SK-N-SH treated with all-trans-retinoic acid at 6 μM for 48 hours (cell line): Measurements from ENCODE around the gene NCBP3.

Source experiments
- ATAC-seq: fragments of 200-7000 bp; cut with Tn5 transposase; 3 replicates; pipeline ENCODE4 v1.9.1; 2020; ENCODE audit warnings: mild to moderate bottlenecking, moderate library complexity
- ARNTL ChIP-seq: fragments of 450-650 bp; formaldehyde crosslinking; IDR thresholded peaks from 2 replicates; pipeline ENCODE4 v1.5.0; 2020; ENCODE audit warnings: low read depth, mild to moderate bottlenecking, moderate library complexity, borderline replicate concordance
- BACH2 ChIP-seq: fragments of 250-450 bp; sonication (Bioruptor Pico); IDR thresholded peaks from 2 replicates; pipeline ENCODE4 v1.9.0; 2021; ENCODE audit warnings: mild to moderate bottlenecking, borderline replicate concordance
- CSDC2 ChIP-seq: fragments of 250-450 bp; sonication (Bioruptor Pico); IDR thresholded peaks from 2 replicates; pipeline ENCODE4 v1.5.0; 2020; ENCODE audit warnings: mild to moderate bottlenecking, moderate library complexity
- CSRNP3 ChIP-seq: fragments of 250-450 bp; sonication (Bioruptor Pico); IDR thresholded peaks from 2 replicates; pipeline ENCODE4 v1.5.1; 2021; ENCODE audit warnings: mild to moderate bottlenecking, moderate library complexity
- GLIS3 ChIP-seq: fragments of 250-450 bp; sonication (Bioruptor Pico); IDR thresholded peaks from 2 replicates; pipeline ENCODE4 v1.5.0; 2020; ENCODE audit warnings: mild to moderate bottlenecking, moderate library complexity
- ISL1 ChIP-seq: fragments of 250-450 bp; sonication (Bioruptor Pico); IDR thresholded peaks from 2 replicates; pipeline ENCODE4 v2.1.2; 2022; ENCODE audit warnings: mild to moderate bottlenecking, moderate library complexity
- POU6F1 ChIP-seq: fragments of 250-450 bp; sonication (Bioruptor Pico); IDR thresholded peaks from 2 replicates; pipeline ENCODE4 v1.8.0; 2021; ENCODE audit warnings: low read depth, mild to moderate bottlenecking, moderate library complexity, borderline replicate concordance
- PPARA ChIP-seq: fragments of 250-450 bp; sonication (Bioruptor Pico); IDR thresholded peaks from 2 replicates; pipeline ENCODE4 v1.5.0; 2020; ENCODE audit warnings: mild to moderate bottlenecking, borderline replicate concordance
- SNAI2 ChIP-seq: fragments of 250-450 bp; sonication (Bioruptor Pico); IDR thresholded peaks from 2 replicates; pipeline ENCODE4 v1.5.0; 2020; ENCODE audit warnings: mild to moderate bottlenecking, moderate library complexity
- TOX ChIP-seq: fragments of 250-450 bp; sonication (Bioruptor Pico); IDR thresholded peaks from 2 replicates; pipeline ENCODE4 v1.8.0; 2021; ENCODE audit warnings: mild to moderate bottlenecking, moderate library complexity, borderline replicate concordance
- TSHZ2 ChIP-seq: fragments of 250-450 bp; sonication (Bioruptor Pico); IDR thresholded peaks from 2 replicates; pipeline ENCODE4 v1.5.0; 2020; ENCODE audit warnings: mild to moderate bottlenecking, moderate library complexity
- ZC3H10 ChIP-seq: fragments of 250-450 bp; sonication (Bioruptor Pico); IDR thresholded peaks from 2 replicates; pipeline ENCODE4 v1.5.1; 2021; ENCODE audit warnings: mild to moderate bottlenecking, moderate library complexity
- ZFP3 ChIP-seq: fragments of 250-450 bp; sonication (Bioruptor Pico); IDR thresholded peaks from 2 replicates; pipeline ENCODE4 v1.5.0; 2020; ENCODE audit warnings: mild to moderate bottlenecking, moderate library complexity
- ZFP30 ChIP-seq: fragments of 450-650 bp; formaldehyde crosslinking; IDR thresholded peaks from 2 replicates; pipeline ENCODE4 v1.5.0; 2022; ENCODE audit warnings: mild to moderate bottlenecking, moderate library complexity
- ZNF565 ChIP-seq: fragments of 450-650 bp; formaldehyde crosslinking; conservative IDR thresholded peaks from 2 replicates; pipeline ENCODE4 v1.5.0; 2020; ENCODE audit warnings: low read depth, mild to moderate bottlenecking, moderate library complexity
- ZNF70 ChIP-seq: fragments of 450-650 bp; formaldehyde crosslinking; IDR thresholded peaks from 2 replicates; pipeline ENCODE4 v1.5.0; 2020; ENCODE audit warnings: mild to moderate bottlenecking, moderate library complexity
- ZNF8 ChIP-seq: fragments of 450-650 bp; formaldehyde crosslinking; IDR thresholded peaks from 2 replicates; pipeline ENCODE4 v1.5.0; 2020; ENCODE audit warnings: mild to moderate bottlenecking, moderate library complexity
- TF ChIP-seq, protein P1 (sequence below): fragments of 250-450 bp; sonication (Bioruptor Pico); IDR thresholded peaks from 2 replicates; pipeline ENCODE4 v1.8.0; 2020; ENCODE audit warnings: mild to moderate bottlenecking, moderate library complexity, borderline replicate concordance
- TF ChIP-seq, protein P2 (sequence below): fragments of 250-450 bp; sonication (Bioruptor Pico); IDR thresholded peaks from 2 replicates; pipeline ENCODE4 v1.5.1; 2020; ENCODE audit warnings: low read depth, mild to moderate bottlenecking, moderate library complexity

NCBP3 gene

DNA sequence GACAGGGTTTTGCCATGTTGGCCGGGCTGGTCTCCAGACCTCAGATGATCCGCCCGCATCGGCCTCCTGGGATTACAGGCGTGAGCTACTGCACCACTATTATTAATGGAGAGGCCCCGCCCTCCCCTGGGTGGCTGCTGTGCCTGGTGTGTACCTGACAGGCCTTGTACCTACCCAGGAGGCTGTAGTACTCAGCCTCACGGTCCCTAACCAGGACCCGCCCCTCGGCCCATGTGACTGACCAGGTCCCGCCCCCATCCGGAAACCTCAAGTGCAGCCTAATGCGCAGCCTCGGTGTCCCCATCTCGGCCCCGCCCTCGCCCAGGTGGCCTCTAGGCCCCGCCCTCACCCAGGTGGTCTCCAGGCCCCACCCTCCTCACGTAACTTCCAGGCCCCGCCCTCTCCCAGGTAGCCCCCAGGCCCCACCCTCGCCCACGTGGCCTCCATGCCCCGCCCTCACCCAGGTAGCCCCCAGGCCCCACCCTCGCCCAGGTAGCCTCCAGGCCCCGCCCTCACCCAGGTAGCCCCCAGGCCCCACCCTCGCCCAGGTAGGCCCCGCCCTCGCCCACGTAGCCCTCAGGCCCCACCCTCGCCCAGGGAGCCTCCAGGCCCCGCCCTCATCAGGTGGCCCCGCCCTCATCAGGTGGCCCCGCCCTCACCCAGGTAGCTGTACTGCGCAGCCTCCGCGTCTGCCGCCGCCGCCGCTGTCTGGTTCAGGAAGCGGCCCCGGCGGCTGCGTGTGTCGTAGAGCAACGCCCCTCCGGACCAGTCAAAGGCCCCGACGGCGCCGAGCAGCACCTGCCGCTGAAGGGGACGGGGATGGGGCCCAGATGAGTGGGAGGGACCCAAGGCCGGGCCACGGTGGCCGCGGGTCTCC is 91.3 kb downstream of the NCBP3 start:
- peak; percentile 17; the same call in 2 of the 3 replicates for ATAC-seq
- TF ChIP-seq ZNF565 (CRISPR knock-in tag) (no peak), TOX (no peak), ISL1 (CRISPR knock-in tag) (no peak), ZFP30 (CRISPR knock-in tag) (no peak), BACH2 (CRISPR knock-in tag) (no peak), SNAI2 (CRISPR knock-in tag) (no peak), ZNF8 (CRISPR knock-in tag) (no peak), ZFP3 (no peak), GLIS3 (CRISPR knock-in tag) (no peak), CSRNP3 (no peak), ZC3H10 (CRISPR knock-in tag) (no peak), ZNF70 (CRISPR knock-in tag) (no peak), CSDC2 (CRISPR knock-in tag) (no peak), POU6F1 (no peak), PPARA (no peak), ARNTL (CRISPR knock-in tag) (no peak)
- TF ChIP-seq, protein P1, sequence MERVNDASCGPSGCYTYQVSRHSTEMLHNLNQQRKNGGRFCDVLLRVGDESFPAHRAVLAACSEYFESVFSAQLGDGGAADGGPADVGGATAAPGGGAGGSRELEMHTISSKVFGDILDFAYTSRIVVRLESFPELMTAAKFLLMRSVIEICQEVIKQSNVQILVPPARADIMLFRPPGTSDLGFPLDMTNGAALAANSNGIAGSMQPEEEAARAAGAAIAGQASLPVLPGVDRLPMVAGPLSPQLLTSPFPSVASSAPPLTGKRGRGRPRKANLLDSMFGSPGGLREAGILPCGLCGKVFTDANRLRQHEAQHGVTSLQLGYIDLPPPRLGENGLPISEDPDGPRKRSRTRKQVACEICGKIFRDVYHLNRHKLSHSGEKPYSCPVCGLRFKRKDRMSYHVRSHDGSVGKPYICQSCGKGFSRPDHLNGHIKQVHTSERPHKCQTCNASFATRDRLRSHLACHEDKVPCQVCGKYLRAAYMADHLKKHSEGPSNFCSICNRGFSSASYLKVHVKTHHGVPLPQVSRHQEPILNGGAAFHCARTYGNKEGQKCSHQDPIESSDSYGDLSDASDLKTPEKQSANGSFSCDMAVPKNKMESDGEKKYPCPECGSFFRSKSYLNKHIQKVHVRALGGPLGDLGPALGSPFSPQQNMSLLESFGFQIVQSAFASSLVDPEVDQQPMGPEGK (CRISPR knock-in tag) = no peak

DNA sequence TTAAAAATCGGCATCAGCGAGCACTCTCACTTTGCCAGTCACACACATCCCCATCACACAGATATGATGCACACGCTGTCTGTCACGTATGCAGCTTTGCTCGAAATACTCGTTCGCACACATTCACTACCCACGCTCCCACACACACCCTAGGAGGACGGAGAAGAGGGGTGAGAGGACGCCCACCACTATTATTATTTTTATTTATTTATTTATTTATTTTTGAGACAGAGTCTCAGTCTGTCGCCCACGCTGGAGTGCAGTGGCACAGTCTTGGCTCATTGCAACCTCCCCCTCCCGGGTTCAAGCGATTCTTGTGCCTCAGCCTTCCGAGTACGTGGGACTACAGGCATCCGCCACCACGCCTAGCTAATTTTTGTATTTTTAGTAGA is 92.0 kb downstream of the NCBP3 start:
- ATAC-seq = no peak

DNA sequence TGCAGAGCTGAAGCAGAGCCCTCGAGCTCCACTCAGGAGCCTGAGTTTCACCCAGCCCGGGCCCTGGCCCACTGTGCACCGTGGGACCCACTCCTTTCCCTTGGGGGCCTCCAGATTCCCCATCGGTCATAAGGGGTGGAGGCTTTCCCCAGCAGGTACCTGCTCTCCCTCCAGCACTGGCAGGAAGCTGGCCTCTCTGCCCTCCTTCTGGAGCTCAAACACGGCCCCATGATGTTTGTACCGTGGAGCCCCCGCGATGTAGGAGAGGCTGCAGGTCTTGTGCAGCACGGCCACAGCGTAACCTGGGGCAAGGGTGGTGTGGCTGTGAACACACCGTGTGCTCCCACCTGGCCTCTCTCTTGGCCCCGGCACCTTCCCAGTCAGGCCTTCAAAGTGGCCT is 92.4 kb downstream of the NCBP3 start:
- no peak for TF ChIP-seq TSHZ2 (CRISPR knock-in tag)
- ATAC-seq = no peak

More for the DNA sequence above, 92.0 kb downstream of the NCBP3 start:
- no peak for TF ChIP-seq ZC3H10 (CRISPR knock-in tag)
- TF ChIP-seq, protein P2, sequence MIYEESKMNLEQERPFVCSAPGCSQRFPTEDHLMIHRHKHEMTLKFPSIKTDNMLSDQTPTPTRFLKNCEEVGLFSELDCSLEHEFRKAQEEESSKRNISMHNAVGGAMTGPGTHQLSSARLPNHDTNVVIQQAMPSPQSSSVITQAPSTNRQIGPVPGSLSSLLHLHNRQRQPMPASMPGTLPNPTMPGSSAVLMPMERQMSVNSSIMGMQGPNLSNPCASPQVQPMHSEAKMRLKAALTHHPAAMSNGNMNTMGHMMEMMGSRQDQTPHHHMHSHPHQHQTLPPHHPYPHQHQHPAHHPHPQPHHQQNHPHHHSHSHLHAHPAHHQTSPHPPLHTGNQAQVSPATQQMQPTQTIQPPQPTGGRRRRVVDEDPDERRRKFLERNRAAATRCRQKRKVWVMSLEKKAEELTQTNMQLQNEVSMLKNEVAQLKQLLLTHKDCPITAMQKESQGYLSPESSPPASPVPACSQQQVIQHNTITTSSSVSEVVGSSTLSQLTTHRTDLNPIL (CRISPR knock-in tag) = no peak
